ENCODE data around the gene NECTIN1.

DNA sequence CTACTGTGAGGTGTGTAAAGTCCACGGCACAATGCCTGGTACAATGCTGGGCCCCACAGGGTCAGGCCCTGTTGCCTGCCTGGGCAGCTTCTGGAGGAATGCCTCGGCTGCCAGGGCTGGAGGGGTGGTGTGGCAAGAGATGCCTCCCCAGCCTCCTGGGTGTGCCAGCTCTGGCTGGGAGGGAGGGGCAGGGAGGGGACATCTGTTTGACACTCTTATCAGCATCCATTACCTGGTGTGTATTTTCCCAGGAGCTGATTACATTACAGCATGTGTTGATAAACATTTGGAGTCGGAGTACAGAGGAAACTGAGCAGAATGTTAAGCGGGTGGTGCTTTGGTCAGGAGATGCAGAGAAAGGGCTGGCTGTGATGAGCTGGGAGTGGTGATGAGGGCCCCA lies 11.0 kb upstream of the NECTIN1 start:
- no peak for TF ChIP-seq CTCF (conservative IDR thresholded peaks at IDR 0.05 in 1 of 2, IDR thresholded peaks at IDR 0.05 in 1 of 2; ENCODE audit: extremely low read depth in 1 of 2, insufficient read depth in 1 of 2, low read depth in 1 of 2, low read length in 2 of 2)
- TF ChIP-seq EZH2 (IDR thresholded peaks at IDR 0.05; ENCODE audit: borderline replicate concordance, low read length): no peak
